HG02623 (cell line): ENCODE measurements around the gene TRPC4.

Experiments used
- ATAC-seq: cut with Tn5 transposase; IDR thresholded peaks from one replicate; pipeline ENCODE4 v1.9.1; 2021; ENCODE audit warnings: moderate library complexity; ENCODE audit not compliant: unreplicated experiment

Gene TRPC4

GRCh38 chr13:37869756-37870488 is at the start of gene TRPC4:
TSS of gene TRPC4 (minus strand) at chr13:37869772. CDS start at chr13:37783333, 86,439 bp downstream.
- no peak for ATAC-seq

GRCh38 chr13:37918751-37919150 is 49.2 kb upstream of the TRPC4 start:
- no peak for ATAC-seq

DNA sequence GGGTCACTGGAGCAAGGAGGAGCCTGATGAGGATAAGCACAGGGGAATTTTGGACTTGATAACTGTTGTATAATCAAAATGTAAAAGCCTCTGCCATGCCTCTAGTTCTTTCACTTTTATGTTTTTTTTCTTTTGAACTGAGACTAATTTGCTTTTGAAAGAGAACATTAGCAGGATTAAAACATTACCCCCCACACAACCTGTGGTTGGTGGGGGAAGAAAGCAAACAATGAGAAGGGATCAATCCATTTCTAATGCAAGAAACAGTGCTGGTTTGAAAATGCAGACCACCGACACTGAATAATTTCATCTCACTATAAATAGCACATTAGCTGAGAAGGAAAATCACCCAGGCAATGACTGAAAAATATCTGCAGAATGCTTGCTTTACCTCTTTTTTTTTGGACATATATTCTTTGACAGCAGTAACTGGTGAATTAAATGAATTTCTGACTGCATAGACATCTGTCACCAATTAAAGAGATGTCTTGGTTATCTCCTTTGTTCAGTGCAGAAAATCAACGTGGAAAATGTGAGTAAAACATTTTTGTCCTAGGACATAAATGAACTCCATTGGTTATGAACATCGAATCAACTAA is 48.6 kb upstream of the TRPC4 start:
- ATAC-seq = no peak

GRCh38 chr13:37914781-37915391 is 45.3 kb upstream of the TRPC4 start:
- no peak for ATAC-seq

DNA sequence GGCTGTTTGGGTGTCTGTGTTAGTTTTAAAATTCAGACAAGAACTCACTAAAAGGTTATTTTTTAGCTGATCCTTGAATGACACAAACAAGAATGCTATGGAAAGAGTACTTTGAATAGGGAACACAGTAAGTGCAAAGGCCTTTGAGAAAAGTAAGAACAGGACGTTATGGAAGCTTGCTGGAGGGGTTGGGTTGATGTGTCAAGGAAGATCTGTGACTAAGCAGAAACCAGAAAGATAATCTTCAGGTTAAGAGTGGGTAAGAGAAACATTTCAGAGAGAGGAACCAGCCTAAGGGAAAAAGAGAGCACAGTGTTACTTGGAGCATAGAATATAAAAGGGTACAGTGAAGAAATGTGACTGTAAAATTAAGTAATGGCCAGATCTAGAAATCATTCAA is 41.2 kb upstream of the TRPC4 start:
- ATAC-seq = no peak

DNA sequence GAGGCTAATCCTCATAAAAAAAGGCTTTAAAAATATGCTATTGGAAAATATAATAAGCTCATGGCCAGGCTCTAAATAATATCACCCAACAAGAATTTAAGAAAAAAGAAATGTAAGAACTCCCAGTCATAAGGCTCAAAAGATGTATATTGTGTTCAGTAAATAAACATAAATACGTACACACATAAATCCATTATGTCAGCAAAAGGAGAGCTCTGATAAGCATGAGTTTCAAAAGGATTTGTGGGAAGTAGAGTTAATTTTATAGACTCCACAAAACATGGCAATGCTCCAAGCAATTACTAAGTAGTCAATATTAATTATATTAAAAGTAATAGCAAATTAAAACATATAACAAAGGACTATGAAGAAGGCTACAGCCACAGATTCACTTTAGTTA is 37.3 kb upstream of the TRPC4 start:
- no peak for ATAC-seq

- no peak for ATAC-seq
These were observed 36.2 kb upstream of the TRPC4 start for GRCh38 chr13:37905736-37906135.

DNA sequence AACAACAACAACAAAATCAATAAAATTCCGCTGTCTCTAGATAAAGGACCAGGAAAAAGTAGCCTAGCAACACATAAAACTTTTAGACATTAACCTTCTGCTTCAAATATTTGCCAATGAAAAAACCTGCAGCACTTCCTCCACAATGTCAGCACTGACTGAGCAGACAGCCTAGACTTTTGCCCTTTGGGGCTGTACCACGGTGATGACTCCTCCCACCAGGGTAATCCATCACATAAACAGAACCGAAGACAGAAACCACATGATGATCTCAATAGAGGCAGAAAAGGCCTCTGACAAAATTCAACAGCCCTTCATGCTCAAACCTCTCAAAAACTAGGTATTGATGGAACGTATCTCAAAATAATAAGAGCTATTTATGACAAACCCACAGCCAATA is 30.2 kb upstream of the TRPC4 start:
- no peak for ATAC-seq

DNA sequence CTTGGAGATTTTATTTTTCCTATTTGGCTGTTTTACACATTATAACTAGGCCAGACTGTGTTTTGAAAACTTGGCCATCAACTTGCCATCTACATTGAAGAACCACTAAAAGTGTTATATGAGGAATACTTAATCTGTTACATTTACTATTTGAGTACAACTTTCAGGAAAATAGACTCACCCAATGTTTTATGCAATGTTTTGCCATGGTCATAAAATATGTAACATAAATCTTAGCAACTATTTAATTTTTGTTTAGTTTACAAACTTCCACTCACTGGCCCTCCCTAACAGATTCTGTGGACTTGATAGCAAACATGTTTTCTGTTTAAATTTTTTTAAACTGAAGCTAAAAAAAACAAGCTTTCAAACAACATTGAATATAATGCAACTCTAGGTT is 23.7 kb upstream of the TRPC4 start:
- ATAC-seq = no peak

DNA sequence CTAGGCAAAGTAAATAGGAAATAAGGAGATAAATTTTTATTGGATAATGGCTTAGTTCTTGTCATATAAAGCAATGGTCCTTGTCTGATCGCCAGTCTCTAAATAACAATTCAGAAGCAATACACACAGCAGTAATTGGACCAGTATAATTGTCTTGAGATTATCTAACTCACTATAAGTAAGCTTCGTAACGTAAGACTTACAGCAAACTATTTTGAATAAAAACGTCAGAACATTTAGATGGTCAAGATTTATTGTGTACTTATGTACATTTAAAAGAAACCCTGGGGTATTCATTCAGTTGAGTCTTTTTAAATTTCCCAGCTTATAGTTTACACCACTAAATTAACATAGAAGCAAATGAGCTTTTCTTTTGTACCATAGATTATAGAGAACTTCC is 20.2 kb upstream of the TRPC4 start:
- no peak for ATAC-seq

GRCh38 chr13:37889102-37889501 is 19.5 kb upstream of the TRPC4 start:
- ATAC-seq = no peak

DNA sequence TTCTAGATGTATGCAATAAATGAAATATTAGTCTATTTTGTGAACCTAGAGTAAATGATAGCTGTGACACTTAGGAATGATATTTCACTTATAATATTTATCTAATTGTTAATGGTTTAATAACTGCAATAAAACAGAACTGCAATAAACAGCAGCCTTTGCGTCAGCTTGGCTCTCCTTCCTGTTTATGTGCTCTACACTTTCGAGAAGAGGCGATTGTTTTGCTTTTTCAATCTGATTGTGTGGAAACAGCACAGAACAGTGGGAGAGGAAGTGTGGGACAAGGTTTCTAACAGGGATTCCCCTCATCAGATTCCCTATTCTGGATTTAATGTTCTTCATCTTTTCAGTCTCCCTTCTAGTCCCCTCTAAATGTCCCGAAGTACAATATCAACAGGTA is 17.3 kb upstream of the TRPC4 start:
- ATAC-seq = no peak

DNA sequence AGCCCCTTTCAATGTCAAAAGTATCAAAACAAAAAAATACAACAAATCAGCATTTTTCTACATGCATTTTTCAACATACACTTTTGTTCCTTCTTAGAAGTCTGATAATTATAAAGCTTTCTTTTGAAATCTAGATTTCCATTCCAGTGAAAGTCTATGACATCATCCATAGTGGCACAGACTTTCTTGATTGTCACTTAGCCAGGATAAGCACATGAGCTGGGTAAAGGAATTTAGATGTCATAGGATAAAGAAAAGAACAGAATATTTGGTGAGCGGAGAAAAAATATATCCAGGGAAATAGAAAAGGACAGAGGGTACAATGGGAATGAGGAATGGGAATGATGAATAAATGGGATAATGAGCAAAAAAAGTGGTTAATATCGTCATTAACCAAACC is 15.1 kb upstream of the TRPC4 start:
- ATAC-seq = no peak

DNA sequence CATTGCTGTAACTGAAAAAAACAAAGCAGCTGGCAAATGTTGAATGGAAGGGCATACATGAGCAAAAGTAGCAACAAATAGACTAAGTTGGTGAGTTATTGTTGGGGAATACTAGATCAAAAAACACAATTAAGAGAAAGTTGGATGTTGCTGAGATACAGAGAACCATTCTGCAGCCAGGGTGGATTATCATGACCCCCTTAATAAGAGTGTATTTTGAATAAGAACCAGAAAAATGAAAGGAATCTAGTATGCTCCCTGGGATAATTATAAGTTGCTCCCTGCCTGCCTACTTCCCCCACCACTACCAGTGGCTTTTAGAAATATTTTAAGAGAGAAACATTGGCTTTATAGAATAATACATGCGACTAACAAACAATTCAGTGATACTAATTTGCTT is 14.5 kb upstream of the TRPC4 start:
- no peak for ATAC-seq

GRCh38 chr13:37878921-37879320 is 9.3 kb upstream of the TRPC4 start:
- ATAC-seq = no peak

- no peak for ATAC-seq
These were observed 8.9 kb upstream of the TRPC4 start for GRCh38 chr13:37878496-37878895.

DNA sequence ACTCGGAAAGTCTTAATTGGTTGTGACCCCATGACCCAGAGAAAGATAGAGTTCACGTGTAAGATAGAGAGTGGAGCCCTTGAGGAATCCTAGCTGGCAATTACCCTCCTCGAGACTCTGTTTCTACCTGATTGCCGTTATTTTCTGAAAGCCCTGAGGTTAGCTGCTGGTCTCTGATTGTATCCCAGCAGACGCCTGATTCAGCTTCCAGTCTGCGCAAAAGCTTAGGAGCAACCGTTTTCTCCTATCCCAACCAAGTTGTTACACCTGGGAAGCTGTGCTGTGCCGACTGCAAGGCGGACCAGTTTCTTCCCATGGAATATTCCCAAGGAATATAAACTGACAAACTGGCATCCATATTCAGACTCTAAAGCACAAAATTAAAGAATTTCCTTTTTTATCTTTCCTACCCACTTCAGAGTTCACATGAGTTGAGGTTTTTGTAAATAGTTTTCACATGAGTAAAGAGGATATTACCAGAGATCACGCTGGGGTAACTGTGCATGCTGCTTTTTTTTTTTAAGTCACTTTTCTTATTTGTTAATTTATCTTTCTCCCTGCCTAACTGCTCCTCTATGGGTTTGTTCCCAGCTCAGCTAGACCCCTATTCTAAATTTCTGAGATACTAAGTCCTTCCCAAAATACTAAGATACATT is 1.5 kb upstream of the TRPC4 start:
- ATAC-seq = no peak

- no peak for ATAC-seq
These were observed 895 bp upstream of the TRPC4 start for GRCh38 chr13:37870489-37870845.

GRCh38 chr13:37869506-37869755 is 141 bp downstream of the TRPC4 start:
- no peak for ATAC-seq

DNA sequence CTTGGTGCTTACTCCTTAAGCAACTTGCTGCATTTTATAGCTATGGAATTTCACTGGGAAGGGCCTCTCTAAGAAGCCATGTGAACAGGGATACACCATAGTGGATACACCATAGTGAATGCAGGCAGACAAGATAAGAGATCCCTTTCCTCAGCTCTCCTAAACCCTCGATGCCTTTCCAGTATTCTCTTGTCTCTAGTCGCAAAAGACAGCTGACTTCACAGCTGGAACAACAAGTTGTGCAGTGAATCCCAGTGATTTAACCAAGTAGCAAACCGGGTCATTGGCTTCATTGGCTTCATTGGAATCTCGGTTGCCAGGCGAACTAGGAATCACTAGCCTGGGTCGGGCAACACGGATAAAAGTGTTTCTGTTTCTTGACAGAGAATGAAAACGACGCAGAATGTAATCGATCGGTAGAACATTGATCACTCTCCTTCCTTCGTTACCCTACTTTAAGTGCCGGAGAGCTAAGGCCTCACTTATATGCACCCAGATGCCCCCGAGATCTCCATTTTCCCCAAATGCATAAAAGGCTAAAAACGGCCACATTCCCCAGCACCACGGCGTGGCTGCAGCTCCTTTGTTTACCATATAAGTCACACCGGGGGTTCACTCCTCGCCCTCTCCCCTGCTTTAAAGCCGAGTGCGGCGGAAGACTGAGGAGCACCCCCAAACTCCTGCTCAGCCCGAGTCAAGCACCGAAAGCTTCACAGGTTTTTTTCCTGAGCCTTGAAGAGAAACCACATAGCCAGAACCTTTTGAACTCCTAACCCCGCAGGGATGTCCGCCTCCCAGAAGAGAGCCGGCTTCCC is 674 bp downstream of the TRPC4 start:
- ATAC-seq = no peak

DNA sequence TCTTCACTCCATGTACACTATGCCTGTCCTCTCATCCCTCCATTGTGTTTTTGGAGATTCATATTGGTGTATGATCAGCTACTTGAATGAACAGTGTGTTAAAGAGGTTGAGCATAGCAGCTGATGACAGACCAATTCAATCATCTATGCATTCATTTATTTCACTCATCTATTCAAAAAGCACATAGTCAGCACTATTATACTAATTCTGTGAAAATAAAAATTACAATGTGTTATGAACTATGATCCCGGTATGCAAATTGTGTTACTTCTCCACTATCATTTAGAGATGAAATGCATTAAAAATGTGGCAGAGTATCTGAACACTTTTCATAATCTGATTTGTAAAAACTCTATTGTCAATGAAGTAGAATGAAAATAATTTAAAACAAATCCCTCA is 5.9 kb downstream of the TRPC4 start:
- ATAC-seq = no peak

DNA sequence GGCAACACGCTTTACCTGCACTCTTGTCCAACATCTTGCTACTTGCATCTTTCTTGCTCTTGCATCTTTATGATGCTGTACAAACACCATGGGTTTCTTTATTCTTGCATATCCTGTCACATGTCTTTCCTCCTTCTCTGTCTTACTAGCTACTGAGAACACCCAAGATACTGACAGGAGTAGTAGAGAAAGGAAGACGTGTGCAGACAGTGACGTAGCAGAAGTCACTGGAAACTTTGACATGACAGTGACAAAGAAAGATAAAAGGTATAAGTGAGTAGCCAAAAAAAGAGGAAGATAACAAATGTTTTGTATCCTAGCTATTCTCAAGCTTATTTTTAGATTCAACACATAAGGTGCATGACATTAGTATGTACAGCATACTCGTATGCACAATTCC is 34.2 kb downstream of the TRPC4 start:
- no peak for ATAC-seq
